Measurements from ENCODE around the gene MZT2A. TPM values are rescaled to one million over a fixed set of nuclear protein-coding genes. Genes with fewer than 3 reads are reported as not detected.
"Not testable (repeated sequence)": the region's sequence is repeated elsewhere in the genome, so short reads cannot be mapped to it uniquely, and the experiment has no call there.

The MZT2A gene
- polyA plus RNA-seq, 3 donors = 31.9 to 49.1 (median 33.2) TPM

GRCh38 chr2:131471624-131472023 is 20.6 kb downstream of the MZT2A start:
- DNase-seq (ENCODE audit: low read depth in 3 of 3, low spot score in 2 of 3) = not testable (repeated sequence)

- not testable (repeated sequence) for DNase-seq (ENCODE audit: low read depth in 3 of 3, low spot score in 2 of 3)
Observed at GRCh38 chr2:131470944-131471343, 21.3 kb downstream of the MZT2A start.

GRCh38 chr2:131467722-131468121 is 24.5 kb downstream of the MZT2A start:
- DNase-seq (ENCODE audit: low read depth in 3 of 3, low spot score in 2 of 3) = not testable (repeated sequence)

GRCh38 chr2:131454914-131455313 is 37.3 kb downstream of the MZT2A start:
- not testable (repeated sequence) for DNase-seq (ENCODE audit: low read depth in 3 of 3, low spot score in 2 of 3)

- not testable (repeated sequence) for DNase-seq (ENCODE audit: low read depth in 3 of 3, low spot score in 2 of 3)
Observed at GRCh38 chr2:131451265-131451949, 40.8 kb downstream of the MZT2A start.

- not testable (repeated sequence) for DNase-seq (ENCODE audit: low read depth in 3 of 3, low spot score in 2 of 3)
Observed at GRCh38 chr2:131447981-131448380, 44.2 kb downstream of the MZT2A start.

- DNase-seq (ENCODE audit: low read depth in 3 of 3, low spot score in 2 of 3) = no peak
Observed at GRCh38 chr2:131445896-131446295, 46.3 kb downstream of the MZT2A start.

GRCh38 chr2:131445515-131445797 is 46.7 kb downstream of the MZT2A start:
- DNase-seq (ENCODE audit: low read depth in 3 of 3, low spot score in 2 of 3) = not testable (repeated sequence)

GRCh38 chr2:131444736-131445514 is 47.3 kb downstream of the MZT2A start:
- DNase-seq (ENCODE audit: low read depth in 3 of 3, low spot score in 2 of 3) = not testable (repeated sequence)

- not testable (repeated sequence) for DNase-seq (ENCODE audit: low read depth in 3 of 3, low spot score in 2 of 3)
Observed at GRCh38 chr2:131440742-131441468, 51.3 kb downstream of the MZT2A start.

Other genes starting within 250 kb of the MZT2A start
- 1 to 10 TPM; 2.0 to 2.3 (median 2.0) TPM for gene RAB6D, start 128.2 kb downstream of the MZT2A start, polyA plus RNA-seq (ENCODE audit: insufficient read length in 3 of 3)
- under 1 TPM; 0.33 to 0.57 (median 0.45) TPM for gene TUBA3D, start 16.3 kb downstream of the MZT2A start, polyA plus RNA-seq (ENCODE audit: insufficient read length in 3 of 3)
- 10 to 100 TPM; 11.7 to 14.5 (median 12.1) TPM for gene CCDC74A, start 35.5 kb upstream of the MZT2A start, polyA plus RNA-seq (ENCODE audit: insufficient read length in 3 of 3)

All from right renal cortex interstitium (tissue), 3 donors.